ENCODE measurements around the gene HAPLN1.

Gene HAPLN1

GRCh38 chr5:83715236-83716065, 5.2 kb downstream of the HAPLN1 start:
- no peak for DNase-seq

GRCh38 chr5:83714810-83715209, 5.8 kb downstream of the HAPLN1 start:
- no peak for DNase-seq

GRCh38 chr5:83711982-83712601, 8.6 kb downstream of the HAPLN1 start:
- no peak for DNase-seq

GRCh38 chr5:83709973-83710372, 10.7 kb downstream of the HAPLN1 start:
- no peak for DNase-seq

- no peak for DNase-seq
These were observed 12.5 kb downstream of the HAPLN1 start for GRCh38 chr5:83708170-83708569.

- DNase-seq = no peak
These were observed 17.6 kb downstream of the HAPLN1 start for GRCh38 chr5:83703059-83703458.

- DNase-seq = no peak
These were observed 18.8 kb downstream of the HAPLN1 start for GRCh38 chr5:83701886-83702285.

- DNase-seq = no peak
These were observed 30.8 kb downstream of the HAPLN1 start for GRCh38 chr5:83689881-83690280.

- no peak for DNase-seq
These were observed 32.4 kb downstream of the HAPLN1 start for GRCh38 chr5:83688281-83688680.

GRCh38 chr5:83687124-83687619, 33.5 kb downstream of the HAPLN1 start:
- DNase-seq = no peak

- DNase-seq = no peak
These were observed 34.4 kb downstream of the HAPLN1 start for GRCh38 chr5:83686251-83686650.

GRCh38 chr5:83683836-83684235, 36.8 kb downstream of the HAPLN1 start:
- no peak for DNase-seq

- DNase-seq = no peak
These were observed 48.0 kb downstream of the HAPLN1 start for GRCh38 chr5:83672646-83673045.

- no peak for DNase-seq
These were observed 48.5 kb downstream of the HAPLN1 start for GRCh38 chr5:83672158-83672557.

GRCh38 chr5:83665631-83666030, 55.0 kb downstream of the HAPLN1 start:
- no peak for DNase-seq

GRCh38 chr5:83662558-83662957, 58.1 kb downstream of the HAPLN1 start:
- no peak for DNase-seq

GRCh38 chr5:83657807-83658525, 62.7 kb downstream of the HAPLN1 start:
- no peak for DNase-seq

- no peak for DNase-seq
These were observed 66.1 kb downstream of the HAPLN1 start for GRCh38 chr5:83654427-83654994.

GRCh38 chr5:83653669-83654068, 67.0 kb downstream of the HAPLN1 start:
- DNase-seq = no peak

- DNase-seq = no peak
These were observed 74.7 kb downstream of the HAPLN1 start for GRCh38 chr5:83645936-83646335.

- no peak for DNase-seq
These were observed 76.4 kb downstream of the HAPLN1 start for GRCh38 chr5:83644301-83644700.

- no peak for DNase-seq
These were observed 78.7 kb downstream of the HAPLN1 start for GRCh38 chr5:83641946-83642345.

GRCh38 chr5:83639911-83640310, 80.7 kb downstream of the HAPLN1 start:
- DNase-seq = no peak

All from activated naive CD4-positive, alpha-beta T cell (primary cell).